CD1c-positive myeloid dendritic cell (primary cell): ENCODE data around the gene SMIM29.
A peak's percentile ranks its signal among the peaks of the same experiment; 100 is the strongest.

Source experiments
- DNase-seq: peaks from one replicate; pipeline ENCODE4 v3.0.0-alpha.2; 2016; ENCODE audit errors: extremely low spot score

The SMIM29 gene

DNA sequence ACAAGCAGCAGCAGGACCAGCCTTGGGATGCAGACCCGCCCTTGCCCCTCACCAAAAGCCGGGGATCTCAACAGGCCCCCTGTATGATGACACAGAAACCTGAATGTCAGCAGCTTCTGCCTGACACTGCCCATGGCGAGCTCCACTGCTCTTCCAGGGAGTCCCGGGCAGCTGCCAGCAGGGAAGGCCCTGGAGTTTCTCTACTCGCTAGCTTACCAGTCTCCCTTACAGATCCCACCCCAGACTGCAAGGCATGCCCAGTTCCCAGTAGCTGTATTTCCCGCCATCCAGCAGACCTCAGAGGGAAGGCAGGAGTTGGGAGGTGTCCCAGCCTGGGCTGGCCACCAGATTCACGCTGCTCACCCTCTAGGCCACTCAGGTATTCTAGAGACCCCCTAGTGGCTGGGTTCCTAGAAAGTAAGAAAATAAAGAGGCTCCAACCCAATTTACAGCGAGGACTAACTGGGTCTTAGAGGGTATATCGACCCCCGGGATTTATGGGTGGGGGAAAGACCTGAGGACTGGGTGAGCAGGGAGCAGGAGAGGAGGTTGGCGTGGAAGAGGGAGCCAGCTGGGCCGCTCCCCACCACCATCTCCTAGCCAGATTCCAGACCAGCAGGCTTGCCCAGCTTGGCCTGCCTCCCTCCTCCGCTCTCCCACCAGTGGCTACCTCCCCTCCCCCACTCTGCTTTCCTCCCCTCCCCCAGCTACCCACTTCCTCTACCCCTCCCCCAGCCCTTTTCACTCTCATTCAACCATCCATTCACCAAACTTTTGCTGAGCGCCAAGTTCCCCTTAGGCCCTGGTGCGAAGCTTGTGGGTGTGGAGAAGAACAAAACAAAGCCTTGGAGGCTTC is 21.8 kb downstream of the SMIM29 start:
- peak; percentile 59 for DNase-seq

DNA sequence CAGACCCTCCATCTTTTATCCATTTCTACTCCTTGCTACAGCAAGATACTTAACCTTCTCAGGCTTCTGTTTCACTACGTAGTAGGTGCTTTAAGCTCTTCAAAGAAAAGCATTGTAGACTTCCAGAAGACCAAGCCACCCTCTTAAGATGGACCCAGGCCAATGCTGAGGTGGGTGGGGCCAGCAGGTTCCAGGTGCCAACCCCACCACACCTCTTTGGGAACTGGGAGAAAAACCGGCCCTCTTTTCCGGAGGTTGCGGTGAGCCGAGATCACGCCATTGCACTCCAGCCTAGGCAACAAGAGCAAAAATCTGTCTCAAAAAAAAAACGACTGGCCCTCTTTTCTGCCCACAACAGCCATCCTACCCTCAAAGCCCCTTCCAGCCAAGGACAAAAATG is 22.7 kb downstream of the SMIM29 start:
- no peak for DNase-seq

DNA sequence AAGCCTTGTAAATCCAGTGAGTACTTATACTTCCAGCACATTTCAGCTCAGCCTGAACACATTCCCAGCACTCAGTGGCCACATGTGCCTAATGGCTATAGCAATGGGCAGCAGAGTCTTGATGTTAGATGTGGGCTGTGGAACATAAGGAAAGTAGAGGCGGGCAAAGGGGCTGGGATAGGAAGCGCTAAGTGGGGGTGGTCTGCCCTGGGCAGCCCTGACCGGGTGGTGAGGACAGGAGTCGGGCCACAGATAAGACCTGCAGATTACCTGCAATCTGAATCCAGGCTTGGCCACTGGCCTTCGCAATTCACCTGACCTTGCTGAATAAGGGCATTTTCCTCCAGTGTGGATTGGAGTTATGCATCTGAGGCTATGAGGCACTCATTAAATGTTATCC is 23.3 kb downstream of the SMIM29 start:
- no peak for DNase-seq

DNA sequence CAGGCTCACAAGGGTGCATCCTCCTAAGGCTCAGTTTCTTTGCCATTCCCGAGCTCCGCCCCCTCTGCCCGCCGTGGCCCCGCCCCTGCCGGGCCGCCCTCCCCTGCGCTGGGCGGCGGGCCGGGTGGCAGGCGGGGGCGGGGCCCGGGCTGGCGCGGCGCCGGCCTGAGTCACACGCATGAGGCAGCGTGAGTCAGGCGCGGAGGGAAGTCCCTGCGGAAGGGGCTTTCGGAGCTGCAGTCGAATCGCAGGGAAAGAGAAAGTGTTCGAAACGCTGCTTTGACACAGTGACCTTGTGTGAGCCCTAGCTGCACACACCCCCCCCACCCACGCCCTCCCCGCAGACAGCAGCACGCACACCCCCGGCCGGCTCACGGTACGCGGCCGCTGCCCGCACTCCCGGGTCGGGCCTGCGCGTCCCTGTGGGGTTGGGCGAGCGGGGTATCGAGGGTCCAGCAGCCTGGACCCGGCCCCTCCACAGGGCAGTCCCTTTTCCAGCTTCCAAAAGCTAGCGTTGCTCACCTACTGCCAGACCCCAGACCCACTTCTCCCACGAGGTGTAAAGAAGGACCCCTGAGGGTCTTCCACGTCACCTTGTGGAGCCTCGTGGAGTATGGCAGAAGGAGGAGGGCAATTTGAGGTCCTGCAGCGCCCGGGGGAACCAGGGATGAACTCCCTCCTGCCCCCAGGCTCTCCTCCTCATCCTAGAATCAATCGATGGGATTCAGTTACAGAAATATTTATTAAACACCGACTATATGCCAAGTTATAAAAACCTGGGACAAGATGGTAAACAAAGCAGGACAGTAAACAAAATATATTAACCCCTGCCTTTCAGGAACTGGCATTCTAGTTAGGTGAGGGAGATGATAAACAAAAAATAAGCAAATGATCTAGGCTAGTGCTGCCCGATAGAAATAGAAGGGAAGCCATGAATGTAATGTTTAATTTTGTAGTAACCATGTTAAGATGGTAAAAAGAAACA is 24.6 kb downstream of the SMIM29 start:
- peak; percentile 98 for DNase-seq

DNA sequence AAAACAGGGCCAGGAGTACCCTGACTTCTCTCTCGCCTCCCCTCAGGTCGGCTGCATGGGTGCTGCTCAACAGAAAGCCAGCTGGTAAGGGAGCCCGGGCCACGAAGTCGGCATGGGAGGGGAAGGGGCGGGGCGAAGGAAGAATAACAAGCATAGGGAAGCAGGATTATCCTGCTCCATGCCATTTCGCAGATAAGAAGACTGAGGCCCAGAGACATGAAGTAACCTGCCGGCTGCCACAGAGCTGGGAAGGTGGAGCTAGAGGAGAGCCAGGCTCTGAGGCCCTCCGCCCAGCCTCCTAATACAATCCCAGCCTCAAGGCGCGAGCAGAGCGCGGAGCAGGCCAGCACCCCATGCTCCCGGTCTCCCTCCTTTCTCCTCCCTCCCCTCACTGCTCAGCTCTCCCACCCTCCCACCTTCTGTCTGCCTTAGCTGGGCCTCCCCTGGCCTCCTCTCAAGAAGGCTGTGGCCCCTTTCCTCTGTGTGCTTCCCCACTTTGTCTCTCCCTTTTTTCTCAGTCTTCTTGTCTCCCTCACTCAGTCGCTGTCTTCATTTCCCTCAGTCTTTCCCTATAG is 25.3 kb downstream of the SMIM29 start:
- DNase-seq = no peak

DNA sequence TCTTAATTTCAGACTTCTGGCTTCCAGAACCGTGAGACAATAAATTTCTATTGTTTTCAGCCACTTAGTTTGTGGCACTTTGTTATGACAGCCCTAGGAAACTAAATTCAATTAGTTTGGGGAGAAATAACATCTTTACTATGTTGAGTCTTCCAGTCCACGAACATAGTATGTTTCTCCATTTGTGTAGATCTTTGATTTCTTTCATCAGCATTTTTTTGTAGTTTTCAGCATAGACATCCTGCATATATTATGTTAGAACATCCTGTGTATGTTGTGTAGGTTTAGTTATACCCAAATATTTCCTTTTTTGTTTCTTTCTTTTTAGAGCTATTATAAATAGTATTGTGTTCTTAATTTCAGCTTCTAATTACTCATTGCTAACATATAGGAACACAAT is 30.1 kb downstream of the SMIM29 start:
- DNase-seq = no peak

DNA sequence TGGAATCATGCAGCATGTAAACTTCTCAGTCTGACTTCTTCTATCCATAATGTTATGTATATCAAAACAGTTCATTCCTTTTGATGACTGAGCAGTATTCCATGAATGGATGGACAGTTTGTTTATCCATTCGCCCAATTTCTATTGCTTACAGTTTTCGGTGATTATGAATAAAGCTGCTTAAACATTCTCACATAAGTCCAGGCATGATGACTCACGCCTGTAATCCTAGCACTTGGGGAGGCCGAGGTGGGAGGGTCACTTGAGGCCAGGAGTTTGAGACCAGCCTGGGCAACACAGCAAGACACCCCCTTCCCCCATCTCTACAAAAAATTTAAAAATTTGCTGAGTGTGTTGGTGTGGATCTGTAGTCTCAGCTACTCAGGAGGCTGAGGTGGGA is 35.0 kb downstream of the SMIM29 start:
- no peak for DNase-seq

DNA sequence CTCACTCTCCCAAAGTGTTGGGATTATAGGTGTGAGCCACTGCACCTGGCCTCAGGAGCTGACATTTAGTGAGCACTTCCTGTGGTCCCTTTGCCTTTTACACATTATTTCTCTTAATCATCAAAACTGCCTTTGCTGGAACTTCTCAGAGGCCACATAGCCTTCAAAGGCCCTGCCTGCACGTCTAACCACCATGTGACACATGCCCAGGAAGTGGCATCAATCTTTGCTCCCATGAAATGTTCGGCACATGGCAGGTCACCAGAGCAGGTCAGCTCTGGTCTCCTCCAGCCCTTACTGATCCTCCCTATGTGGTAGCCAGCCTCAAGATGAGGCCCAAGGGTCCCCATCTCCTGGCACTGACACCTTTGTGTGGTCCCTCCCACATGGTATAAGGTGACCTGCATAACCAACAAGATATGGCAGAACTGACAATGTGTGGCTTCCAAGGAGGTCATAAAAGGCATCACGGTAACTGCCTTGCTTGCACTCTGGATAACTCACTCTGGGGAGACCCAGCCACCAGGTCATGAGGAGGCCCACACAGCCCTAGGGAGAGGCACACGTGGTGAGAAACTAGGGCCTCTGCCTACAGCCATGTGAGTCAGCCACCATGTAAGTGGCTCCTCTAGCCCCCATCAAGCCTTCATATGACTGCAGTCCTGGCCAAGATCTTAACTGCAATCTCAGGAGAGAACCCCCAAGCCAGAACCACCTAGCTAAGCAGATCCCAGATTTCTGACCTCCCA is 40.9 kb downstream of the SMIM29 start:
- no peak for DNase-seq

DNA sequence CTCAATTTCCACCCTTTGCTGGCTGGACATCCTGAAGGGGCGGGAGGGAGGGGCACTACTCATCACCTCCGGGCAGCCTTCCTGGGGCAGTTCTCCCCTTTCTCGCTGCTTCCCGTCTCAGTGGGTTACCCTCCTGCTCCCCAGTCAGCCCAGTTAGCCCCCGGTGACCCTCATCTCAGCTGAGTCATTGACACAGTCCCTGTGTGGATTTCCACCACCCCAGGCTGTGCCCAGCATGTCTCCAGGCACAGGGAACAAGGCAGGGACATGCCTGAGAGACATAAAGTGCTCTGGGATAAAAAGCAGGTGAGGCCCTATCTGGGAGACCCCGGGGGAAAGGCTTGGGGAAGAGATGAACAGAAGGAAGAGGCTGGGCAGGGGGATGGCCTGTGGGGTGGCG is 42.1 kb downstream of the SMIM29 start:
- DNase-seq = no peak

DNA sequence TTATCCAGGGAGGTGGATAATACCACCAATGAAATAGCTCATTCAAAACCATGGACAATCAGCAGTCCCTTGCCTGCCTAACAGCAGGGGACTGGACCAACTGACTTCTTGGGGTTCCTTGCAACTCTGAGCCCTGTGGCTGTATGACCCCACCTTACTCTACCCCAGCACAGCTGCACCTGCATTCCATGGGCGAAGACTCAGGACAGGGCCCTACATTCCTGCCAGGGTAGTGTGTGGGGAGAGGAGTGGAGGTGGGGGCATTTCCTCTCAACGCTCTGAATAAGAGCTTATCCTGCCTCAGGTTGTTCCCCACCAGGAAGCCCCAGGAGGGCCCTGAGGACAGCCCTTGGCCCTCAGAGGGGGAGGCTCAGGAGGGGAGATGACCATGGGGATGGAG is 42.9 kb downstream of the SMIM29 start:
- DNase-seq = no peak

DNA sequence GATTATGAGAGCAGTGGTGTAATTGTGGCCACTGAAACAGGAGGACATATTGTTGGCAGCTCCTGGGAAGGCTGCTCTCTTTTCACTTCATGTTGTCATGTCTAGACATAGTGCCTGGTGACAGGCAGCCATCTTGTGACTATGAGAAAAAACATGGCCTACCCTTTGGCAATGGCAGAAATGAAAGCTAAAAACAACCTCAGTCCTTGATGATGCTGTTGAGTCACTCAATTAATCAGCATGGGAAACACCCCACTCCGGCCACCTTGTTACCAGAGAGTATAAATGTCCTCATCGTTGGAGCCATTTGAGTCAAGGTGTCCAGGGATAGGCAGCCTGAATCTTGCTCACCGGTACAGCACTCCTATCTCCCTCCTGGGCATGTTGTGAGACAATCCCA is 43.3 kb downstream of the SMIM29 start:
- peak; percentile 19 for DNase-seq

DNA sequence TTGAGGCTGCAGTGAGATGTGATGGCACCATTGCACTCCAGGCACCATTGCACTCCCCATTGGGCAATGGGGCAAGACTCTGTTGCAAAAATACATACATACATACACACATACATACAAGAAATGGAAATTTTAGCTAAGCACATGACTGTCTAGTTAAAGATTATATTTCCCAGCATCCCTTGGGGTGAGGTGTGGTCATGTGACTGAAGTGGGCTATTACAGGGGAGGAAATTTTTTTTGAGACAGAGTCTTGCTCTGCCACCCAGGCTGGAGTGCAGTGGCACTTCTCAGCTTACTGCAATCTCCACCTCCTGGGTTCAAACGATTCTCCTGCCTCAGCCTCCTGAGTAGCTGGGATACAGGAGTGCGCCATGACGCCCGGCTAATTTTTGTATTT is 44.1 kb downstream of the SMIM29 start:
- DNase-seq = no peak

DNA sequence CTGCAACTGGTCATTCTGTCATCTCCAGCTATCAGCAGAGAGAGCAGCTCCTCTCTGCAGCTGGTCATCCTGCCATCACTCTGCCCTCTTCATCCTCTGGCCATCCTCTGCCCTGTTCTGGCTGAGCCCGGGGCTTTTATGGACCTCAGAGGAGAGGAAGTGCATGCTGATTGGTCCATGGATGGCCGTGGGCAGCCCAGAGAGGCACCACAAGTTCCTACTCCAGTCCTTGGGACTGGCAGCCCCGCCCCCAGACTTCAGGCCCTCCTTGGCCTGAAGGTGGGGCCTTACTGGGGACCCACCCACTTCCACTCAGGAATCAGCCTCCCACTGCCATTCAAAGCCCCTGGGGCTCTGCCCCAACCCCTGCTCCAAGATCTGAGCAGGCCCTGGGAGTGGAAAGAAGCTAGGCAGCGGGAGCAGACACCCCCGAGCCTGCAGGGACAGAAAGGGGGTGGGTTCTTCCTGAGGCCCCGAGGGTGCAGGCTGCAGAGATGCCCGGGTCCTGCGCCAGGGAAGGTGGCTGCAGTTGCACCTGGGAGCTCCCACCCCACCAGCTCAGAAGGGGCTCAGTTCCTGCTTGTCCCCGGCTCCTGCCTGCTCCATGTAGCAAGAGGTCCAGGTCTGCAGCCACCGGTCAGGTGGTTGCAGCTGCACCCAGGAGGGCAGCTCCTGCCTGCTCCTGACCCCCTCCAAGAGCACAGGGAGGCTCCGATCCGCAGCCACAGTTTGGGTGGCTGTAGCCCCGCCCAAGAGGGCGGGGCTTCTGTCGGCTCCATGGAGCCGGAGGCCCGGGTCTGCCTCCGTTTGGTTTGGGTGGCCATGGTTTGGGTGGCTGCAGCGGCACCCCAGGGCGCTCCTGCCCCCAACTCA is 46.2 kb downstream of the SMIM29 start:
- peak; percentile 45 for DNase-seq

DNA sequence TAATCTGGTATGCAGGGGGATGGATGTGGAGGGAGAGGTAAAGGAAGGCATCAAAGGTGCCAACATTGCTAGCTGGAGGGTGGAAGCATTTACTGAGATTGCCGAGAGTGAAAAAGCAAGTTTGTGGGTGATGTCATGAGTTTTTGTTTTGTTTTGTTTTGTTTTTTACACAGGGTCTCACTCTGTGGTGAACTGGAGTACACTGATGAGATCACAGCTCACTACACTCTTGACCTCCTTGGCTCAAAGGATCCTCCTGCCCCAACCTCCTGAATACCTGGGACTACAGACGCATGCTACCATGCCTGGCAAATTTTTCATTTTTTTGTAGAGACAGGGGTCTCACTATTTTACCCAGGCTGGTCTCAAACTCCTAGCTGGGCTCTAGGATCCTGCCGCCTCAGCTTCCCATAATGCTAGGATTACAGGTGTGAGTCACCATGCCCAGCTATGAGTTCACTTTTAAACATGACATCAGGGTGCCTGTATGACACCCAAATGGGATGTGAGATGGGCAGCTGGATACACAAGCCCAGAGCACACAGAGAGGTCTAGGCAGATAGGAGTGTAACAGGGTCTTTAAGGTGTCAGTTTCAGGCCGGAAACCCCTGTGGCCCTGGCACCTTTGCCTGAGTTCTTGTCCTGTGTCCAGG is 47.2 kb downstream of the SMIM29 start:
- DNase-seq = no peak

DNA sequence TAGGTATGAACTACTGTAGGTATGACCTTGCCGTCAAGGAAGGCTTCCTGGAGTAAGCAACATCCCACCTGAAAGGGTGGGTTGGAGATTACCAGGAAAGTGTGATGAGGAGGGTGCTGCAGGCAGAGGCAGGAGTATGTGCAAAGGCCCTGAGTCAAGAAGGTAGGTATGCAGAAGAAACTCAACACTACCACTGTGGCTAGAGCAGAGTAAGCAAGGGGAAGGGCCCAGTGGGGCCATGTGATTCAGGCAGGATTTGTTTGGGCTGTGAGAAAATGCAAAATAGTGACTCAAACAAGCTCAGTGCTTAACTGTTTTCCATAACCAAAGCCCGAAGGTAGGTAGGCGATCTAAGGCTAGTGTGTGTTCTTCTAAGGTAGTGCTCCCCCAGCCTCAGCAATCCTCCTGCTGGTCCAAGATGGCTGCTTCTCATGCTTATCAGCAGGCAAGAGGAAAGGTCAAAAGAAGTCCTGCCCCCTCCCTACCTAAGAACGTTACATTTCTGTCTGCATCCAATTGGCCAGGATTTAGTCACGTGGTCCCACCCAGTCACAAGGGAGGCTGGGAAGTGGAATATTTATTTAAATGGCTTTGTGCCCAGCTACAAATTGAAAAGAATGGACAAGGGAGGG is 48.4 kb downstream of the SMIM29 start:
- DNase-seq = no peak

DNA sequence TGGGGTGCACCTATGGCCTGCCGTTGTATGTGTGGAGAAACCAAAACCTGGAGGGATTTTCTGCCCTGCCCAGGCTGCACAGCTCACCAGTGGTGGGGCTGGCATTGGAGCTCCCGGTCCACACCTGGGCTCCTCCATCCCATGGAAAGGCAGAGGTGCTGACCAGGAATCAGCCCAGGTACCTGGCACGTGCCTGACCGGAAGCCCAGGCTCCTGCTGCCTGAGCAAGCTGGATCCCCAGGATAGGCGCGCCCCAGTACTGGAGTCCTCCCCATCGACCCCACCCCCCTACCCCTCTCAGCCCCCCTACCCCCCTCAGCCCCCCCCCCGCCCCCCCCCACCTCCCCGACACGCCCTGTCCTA is 52.0 kb downstream of the SMIM29 start:
- DNase-seq = no peak
